HEK293T (cell line): ENCODE results near the gene ZNF736.

ENCODE experiments used
- BHLHE40 ChIP-seq: fragments of 450-650 bp; IDR thresholded peaks from 2 replicates; pipeline ENCODE4 v1.6.1; 2016; ENCODE audit warnings: mild to moderate bottlenecking, moderate library complexity, borderline replicate concordance
- ELF4 ChIP-seq: fragments of 450-650 bp; IDR thresholded peaks from 2 replicates; pipeline ENCODE4 v1.6.1; 2017; ENCODE audit warnings: antibody characterized with exemption
- FOXM1 ChIP-seq: fragments of 450-650 bp; IDR thresholded peaks from 2 replicates; pipeline ENCODE4 v1.6.1; 2017; ENCODE audit warnings: mild to moderate bottlenecking, borderline replicate concordance
- HDGF ChIP-seq: fragments of 450-650 bp; IDR thresholded peaks from 2 replicates; pipeline ENCODE4 v1.6.1; 2017; ENCODE audit warnings: antibody characterized with exemption, borderline replicate concordance
- NFRKB ChIP-seq: fragments of 450-650 bp; IDR thresholded peaks from 2 replicates; pipeline ENCODE4 v1.6.1; 2016; ENCODE audit warnings: mild to moderate bottlenecking, moderate library complexity
- SP1 ChIP-seq: fragments of 450-650 bp; IDR thresholded peaks from 2 replicates; pipeline ENCODE4 v1.6.1; 2017
- SUZ12 ChIP-seq: fragments of 450-650 bp; IDR thresholded peaks from 2 replicates; pipeline ENCODE4 v1.6.1; 2016; ENCODE audit warnings: mild to moderate bottlenecking
- ZNF384 ChIP-seq: fragments of 450-650 bp; IDR thresholded peaks from 2 replicates; pipeline ENCODE4 v1.6.1; 2016

GRCh38 chr7:64373017-64373416 lies 59.3 kb downstream of the ZNF736 start:
- TF ChIP-seq SP1 = no peak
- no peak for TF ChIP-seq FOXM1
- no peak for TF ChIP-seq SUZ12
- TF ChIP-seq ELF4 = no peak
- no peak for TF ChIP-seq HDGF
- no peak for TF ChIP-seq BHLHE40
- TF ChIP-seq NFRKB = no peak
- no peak for TF ChIP-seq ZNF384
